IPS-NIHi7 (cell line): ENCODE measurements around the gene RNF121.

ENCODE experiments used
- DNase-seq: peaks from one replicate; pipeline ENCODE4 v3.0.0; 2012; ENCODE audit warnings: mixed read lengths; ENCODE audit errors: extremely low spot score

Gene RNF121

DNA sequence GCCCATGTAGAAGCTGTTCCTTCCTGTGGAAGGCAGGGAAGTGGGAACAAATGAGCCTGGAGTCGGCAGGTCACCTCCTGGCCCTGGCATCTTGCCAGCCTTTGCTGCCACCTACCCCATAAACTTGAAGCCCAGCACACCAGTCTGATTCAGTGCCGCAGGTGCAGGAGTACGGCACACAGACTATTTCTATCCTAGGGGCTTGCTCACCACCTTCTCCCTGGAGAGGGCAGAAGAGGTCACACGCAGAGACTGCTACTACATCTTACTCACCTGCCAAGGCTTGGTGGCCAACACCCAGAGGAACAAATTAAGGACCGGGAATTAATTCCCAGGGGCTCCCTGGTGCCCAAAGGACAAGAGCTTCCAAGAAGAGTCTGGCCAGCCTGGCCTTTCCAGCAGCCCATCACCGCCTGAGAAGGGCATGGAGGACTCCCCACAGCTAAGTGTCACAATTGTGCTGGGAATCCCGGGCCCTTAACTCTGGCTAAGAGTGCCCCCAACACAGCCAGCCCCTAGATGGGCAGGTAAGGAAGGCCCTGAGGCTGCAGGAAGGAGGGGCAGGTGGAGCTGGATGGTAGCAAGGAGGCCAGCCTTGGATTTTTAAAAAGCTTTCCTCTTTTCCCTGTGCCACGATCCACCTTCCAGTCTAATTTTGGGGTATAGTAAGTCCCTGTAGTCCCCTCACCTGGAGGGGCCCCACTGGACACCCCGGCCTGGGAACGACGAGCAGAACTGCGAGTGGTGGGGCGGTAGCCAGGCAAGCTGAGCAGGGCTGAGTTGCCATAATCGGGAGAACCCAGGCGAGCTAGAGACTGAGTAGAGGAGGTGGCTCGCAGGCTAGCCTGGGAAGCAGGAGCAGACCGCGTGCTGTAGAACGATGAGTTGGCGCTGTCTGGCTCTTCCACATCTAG lies 76.8 kb downstream of the RNF121 start:
- no peak for DNase-seq

DNA sequence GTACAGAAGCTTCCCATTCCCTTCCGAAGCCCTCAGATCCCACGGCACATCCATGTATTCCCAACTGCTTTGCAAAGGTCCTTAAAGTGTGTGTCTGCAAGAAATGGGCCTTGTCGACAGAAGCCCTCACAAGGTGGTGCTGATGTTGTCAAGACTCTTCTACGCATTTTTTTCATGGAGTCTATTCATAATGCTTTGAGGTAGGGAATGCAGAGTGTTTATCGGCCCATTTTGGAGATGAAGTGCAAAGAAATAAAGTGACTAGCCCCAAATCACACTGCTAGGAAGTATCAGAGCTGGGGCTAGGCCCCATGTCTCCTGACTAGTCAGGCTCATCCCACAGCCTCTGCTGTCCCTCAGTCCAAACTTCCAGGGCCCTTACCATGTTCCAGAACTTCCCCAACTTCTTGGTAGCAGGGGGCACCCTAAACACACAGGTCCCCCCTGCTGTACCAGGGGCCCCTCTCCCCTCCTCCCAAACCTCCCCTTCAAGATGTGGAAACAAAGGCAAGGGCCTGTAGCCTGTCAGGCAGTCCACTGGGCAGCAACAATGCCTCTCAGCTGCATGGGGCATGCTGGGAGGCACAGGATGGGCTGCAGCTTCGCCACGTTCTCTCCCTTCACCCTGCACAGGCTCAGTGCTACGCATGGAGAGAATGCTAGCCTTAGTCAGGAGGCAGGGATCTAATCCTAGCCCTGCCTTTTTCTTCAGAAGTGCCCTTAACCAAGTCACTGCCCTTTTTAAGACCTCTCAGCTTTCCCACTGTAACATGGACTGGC lies 77.7 kb downstream of the RNF121 start:
- DNase-seq, result no peak

DNA sequence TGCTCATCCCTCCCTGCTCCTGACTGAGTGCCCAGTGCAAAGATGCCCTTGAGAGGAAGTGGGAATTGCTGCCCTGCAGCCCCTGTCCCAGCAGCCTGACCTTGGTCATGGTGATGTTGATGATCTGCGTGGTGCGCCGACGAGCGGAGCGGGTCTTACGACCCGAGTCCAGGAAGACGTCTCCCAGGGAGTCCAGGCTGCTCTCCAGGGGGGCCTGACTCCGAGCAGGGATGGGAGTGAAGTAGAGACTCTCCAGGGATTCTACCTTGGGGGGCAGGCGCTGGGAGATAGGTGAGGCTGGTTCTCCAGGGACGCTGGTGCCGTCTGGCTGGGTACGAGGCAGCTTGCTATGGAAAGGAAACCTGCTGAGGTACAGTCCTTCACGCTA lies 78.2 kb downstream of the RNF121 start:
- no peak for DNase-seq

DNA sequence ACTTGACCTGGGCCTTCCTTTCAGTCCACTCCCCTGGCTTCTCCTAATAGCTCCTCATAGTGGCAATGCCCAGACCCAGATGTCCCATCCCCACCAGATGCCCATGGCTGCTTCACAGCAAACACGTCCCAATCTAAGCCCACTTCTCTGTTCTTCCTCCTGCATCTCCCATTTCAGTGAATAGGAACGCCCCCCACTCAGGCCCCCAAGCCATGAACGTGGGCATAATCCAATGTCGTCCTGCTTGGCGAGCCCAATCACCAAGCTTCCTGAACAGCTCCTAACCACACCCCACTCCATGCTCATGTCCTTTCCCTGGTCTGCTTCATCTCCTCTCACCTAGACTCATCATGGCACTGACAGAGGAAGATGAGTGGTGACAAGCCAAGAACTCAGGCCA lies 78.7 kb downstream of the RNF121 start:
- no peak for DNase-seq

DNA sequence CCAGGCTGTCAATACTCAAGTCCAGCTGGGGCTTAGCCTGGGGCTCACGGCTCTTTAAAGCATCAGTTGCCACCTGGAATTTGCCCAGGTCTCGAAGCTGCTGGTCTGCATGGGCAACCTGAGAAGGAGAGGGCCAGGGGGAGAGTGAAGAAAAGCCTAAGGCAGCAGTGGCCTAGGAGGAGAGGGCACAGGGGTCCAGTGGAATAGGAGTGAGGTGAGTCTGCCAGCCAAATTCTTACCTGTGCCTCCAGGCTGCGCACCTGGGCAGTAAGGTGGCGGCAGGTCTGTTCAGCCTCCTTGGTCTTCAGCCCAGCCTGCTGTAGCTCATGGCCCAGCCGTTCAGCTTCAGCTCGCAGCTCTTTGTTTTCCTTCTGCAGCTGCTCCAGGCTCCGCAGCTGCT lies 79.9 kb downstream of the RNF121 start:
- no peak for DNase-seq

DNA sequence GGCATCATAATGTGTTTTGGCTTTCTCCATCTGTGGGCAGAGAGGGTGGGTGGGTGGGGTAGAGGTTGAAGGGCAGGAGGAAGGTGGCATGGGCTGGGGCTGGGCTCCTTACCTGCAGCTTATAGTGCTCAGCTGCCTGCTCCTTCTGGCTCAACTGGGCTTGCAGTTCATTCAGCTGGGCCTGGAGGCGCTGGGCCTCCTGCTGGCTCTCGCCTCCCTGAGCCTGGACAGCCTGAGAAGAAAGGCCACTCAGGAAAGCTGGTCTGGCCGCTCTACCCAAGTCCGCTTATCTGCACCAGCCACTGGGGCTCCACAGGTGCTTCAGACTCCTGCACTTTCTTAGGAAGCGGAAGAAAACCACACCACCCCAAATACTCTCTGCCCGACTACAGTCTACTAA lies 80.3 kb downstream of the RNF121 start:
- no peak for DNase-seq

DNA sequence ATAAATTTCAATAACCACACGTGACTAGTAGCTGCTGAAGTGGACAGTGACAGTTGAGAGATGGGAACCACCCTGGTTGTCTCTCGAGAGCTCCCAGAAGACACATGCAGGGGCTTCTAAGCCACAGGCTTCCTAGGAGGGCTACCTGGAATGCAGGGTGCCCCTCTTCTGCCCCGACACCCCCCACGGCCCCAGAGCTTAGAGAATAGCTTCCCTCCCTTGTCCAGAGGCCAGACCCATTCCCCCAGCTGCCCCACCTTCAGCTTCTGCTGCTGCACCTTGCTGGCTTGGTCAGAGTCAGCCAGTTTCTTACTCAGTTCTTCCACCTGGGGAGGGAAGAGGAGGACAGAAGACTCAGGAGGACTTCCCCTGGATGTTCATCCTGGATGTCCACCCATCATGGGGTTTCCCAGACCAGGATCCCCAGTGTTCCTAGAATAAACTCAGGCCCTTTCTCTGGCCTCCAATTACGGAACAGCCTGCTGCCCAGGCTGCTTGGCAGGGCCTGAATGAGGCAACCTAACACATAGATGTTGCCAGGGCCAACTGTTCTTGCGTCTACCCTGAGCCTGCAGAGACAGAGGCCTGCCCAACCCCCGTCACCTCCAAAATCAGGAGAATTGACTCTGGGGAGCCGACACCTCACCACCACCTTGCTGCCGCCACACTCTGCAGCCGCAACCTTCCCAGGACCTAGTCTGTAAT lies 81.8 kb downstream of the RNF121 start:
- DNase-seq, result no peak

DNA sequence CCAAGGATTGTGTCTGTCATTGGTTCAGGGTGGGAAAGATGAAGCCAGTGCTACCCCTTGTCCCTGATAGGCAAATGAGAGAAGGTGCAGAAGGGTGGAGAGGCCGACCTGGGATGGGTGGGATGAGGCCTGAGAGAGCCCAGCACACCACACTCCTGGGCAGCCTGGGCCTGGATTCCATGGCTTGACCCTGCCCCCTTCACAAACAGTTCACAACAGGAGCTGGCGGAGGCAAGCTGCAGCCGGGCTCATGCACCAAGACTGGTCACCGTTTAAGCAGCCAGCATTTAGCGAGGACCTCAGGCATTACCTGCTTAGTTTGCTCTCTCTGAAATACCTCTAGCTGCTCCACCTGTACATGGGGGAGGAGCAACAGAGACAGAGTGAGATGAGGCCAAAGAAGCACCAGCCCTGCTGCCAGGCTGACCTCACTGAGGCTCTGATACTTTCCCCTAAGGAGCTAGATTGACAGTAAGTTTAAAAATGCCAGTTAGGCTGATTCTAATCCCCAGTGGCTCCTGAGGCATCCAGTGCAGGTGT lies 83.3 kb downstream of the RNF121 start:
- DNase-seq, result no peak

DNA sequence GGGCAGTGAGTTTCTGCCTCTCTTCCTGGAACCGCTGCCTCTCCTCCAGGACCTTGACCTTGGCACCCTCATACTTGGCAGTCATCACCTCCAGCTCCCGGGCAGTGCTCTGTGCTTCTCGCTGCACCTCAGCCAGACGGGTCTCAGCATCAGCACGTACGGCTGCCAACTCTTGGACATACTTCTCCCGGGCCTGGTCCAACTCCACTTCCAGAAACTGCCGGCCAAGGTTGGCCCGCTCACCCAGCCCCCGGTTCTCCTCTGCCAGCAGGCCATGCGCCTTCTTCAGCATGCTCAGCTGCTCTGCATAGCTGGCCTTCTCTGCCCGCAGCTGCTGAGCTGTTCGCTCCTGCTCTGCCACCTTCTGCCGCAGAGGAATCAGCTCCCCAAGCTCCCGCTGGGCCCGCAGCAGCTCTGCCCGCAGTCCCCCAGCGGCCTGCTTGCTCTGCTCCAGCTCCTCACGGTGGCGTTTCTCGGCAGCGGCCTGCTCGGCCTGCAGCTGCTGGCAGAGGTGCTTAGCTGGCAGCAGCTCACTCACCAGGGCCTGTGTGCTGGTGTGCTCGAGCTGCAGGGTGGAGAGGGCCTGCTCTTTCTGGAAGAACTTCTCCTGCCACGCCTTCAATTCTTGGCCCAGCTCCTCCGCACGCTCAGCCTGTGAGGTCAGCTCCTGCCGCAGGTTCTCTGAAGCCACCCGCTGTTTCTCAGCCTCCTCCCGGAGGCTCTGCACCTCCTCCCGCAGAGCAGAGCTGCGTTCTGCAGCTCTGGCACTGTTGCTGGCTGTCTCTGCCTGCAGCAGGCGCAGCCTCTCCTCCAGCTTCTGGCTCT lies 84.3 kb downstream of the RNF121 start:
- DNase-seq, result no peak

DNA sequence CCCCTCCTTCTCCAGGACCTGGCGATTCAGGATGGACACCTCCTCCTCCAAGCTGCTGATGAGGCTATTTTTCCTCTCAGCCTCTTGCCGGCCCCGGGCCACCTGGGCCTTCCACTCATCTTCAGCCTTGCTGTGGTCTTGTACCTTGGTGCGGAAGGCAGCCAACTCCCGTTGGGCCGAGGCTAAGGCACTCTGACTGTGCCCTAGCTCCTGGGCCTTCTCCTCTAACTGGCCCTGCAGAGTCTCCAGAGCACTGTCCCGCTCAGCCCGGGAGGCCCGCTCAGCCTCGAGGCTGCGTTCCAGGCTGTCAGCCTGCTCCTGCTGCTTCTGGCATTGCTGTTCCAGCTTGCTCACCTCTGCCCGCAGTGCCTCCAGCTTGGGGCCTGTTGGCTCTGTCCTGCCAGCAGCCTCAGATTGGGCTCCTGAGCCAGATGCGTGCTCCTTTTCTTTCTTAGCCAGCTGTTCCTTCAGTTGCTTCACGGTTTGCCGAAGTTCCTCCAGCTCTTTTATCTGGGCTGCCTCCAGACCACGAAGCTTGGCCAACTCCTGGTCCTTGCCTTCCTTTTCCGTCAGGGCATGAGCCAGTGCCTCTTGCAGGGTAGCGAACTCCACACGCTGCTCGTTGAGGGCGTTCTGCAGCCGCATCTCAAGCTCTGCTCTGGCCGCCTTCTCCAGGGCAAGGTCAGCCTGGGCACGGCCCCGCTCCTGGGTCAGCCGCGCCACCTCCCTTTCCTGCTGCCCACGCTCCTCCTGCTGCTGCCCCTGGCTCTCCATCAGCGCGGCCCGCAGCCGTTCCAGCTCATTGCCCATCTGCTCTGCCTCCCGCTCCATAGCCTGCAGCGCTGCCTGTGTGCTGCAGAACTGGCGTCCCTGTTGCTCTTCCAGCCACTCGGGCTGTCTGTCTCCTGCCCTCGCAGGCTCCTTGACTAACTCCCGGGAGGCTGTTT lies 85.2 kb downstream of the RNF121 start:
- no peak for DNase-seq

DNA sequence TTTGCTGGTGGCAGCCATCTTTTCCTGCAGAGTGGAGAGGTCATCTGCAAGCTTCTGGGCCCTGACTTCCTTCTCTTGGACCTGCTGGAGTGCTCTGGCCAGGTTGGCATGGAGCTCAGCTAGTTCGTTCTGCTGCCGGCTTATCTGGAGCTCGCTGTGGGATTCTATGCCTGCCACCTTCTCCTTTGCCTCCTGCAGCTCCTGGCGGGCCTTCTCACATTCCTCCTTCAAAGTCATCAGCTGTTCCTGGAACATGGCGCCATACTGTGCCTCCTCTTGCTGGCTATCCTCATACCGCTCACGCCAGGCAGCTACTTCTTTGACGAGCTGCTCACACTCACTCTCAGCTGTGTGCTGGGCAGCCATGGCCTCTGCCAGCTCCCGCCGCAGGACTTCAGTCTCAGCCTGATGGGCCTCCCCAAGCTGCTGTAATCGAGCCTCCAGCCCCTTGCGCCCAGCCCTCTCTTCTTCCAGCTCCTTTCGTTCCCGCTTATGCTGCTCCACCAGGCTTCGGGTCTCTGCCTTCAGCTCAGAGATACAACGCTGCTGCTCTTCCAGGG lies 86.0 kb downstream of the RNF121 start:
- no peak for DNase-seq

DNA sequence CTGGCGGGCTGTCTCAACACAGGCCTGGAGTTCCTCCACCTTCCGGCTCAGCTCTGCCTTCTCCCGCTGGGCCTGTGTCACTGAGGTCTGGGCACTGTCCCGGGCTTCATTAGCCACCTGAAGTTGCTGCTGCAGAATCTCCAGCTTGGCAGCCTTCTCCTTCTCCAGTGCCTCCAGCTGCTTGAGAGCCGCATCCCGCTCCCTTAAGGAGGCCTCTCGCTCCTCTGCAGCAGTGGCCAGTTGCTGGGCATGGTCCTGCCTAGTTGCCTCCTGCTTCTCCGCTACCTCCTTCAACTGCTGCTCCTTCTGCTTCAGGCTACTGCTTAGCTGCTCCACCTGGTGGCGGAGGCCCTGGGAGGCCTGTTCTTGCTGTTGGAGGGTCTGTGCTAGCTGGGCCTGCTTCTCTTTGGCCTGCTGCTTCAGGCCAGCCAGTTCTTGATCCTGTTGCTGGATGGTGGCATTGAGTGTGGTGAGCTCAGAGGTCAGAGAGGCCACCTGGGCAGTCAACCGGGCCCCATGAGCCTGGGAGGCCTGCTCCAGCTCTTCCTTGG lies 86.7 kb downstream of the RNF121 start:
- peak; percentile 59 for DNase-seq

DNA sequence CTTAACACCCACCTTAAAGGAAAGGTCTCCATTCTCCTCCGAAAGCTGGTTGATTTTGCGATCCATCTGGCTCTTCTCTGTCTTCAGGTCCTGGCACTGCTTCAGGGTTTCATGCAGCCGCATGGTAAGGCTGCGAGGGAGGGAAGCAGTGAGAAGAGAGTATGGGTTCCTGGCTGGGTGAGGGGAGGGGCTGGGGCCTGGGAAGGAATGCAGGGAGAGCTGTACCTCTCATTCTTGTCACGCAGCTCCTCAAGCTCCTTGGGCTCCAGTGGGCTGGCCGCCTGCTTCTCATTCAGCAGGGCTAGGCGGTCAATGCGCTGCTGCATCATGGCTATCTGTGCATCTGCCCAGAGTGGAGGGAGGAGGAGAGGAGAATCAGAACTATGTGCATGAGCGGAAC lies 89.3 kb downstream of the RNF121 start:
- no peak for DNase-seq

DNA sequence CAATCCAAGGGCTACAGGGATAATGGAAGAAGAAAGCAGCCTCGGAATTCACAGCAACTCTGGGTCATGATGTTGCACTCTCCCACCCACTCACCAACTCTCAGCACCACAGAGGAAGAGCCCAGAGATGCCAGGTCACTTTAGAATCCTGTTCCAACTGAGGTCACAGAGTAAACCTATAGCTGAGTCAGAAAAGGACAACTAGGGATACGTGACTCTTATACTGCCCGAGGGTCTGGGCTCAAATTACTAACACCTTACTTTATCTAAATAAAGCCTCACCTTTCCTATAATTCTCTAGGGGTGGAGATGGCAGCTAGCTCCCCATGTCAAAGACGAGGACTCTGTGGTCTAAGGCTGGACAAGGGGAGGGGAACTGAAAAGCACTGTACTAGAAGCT lies 94.5 kb downstream of the RNF121 start:
- DNase-seq, result no peak

DNA sequence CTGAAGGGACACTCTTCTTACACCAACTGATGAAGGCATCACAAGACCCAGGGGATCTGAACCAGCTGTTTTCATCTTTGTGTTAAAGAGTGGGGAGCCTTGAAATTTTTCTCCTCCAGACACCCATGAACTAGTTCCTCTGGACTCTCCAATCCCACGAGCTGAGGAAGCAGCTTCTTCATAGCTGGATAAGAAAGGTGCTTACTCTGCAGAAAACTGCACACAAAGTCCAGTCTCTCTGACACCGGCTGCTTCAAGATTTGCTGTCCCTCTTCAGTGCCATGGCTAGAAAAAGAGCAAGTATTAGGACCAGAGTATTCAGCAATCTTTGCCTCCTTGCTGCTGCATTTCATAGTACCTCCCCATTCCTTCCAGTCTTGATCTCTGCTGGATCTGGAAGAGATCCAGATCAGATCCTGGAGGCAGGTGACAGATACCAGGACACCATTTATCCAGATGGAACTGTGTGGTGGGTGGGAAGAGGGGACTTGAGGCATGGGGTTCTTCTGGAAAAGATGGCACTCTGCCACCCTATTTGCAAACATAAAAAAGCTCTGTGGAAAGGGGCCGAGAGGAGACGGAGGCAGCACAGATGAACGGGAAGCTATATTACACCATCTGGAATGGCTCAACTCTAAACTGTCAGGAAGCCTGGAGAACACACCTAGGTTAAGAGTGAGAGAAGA lies 95.4 kb downstream of the RNF121 start:
- DNase-seq, result no peak

DNA sequence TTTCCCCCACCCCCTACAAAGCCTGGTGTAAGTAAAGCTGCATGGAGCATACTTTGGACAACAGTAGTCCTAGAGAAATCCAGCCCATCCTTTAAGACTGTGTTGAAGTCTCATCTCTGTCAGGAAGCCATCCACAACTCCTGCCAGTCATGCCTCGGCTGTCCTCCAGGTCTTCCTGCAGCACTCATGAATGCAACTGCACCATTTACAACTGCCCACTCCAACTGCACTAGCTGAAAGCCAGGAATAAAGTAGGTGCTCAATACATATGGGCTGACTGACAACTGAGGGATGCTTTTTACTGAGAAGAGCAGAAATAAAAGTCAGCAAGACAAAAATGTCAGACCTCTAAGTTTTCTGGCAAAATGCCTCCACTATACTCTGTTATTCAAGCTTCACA lies 97.2 kb downstream of the RNF121 start:
- DNase-seq, result no peak

DNA sequence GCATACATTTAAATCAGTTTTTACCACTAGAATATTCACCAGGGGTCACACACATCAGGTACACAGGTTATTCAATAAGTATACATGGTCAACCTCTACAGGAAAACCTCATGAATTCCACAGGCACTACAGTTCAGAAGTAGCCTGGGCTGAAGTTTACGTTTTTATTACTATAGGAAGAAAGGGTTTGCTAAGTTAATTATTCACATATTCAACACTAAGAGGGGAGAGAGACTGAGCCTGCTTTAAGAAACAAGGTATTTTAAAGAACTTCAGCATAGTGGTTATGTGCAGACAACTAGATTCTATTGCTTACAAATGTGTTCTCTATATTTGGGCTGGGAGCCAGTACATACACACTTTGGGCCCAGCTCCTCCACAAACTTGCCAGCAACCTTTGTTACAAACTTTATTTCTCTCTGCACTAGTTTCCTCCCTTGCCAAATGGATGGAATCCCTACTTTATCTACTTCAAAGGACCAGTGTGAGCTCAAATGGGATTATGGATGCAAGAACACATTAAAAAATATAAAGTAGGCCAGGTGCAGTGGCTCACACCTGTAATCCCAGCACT lies 101.7 kb downstream of the RNF121 start:
- no peak for DNase-seq

DNA sequence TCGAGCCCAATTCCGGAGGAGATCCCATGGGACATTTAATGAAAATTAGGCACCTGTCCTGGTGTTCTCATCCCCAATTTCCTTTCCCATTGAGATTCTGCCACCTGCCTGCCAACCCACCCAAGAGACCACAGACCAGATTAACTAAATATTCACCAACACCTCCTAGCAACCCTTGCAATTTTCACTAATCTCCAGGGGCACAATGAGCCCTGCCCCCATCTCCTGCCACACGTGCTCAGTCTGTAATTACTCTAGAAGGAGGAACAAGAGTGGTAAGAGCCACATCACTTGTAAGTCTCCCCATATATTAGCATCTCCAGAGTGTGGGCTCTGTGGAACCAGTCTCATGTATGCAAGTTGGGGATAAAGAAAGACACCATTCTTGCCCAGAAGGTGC lies 107.8 kb downstream of the RNF121 start:
- no peak for DNase-seq
